SK-N-MC (cell line): ENCODE measurements around the gene GPRC5C.

Source experiments
- DNase-seq: peaks from one replicate; pipeline ENCODE4 v3.0.0-alpha.2; 2011; ENCODE audit warnings: low read depth, low spot score
- H3K27ac ChIP-seq: fragments of 200-600 bp; sonication (generic); 2 replicates; pipeline ENCODE4 v1.5.1; 2016; ENCODE audit warnings: mixed run types
- H3K36me3 ChIP-seq: fragments of 200-600 bp; sonication (generic); 2 replicates; pipeline ENCODE4 v1.6.1; 2017; ENCODE audit warnings: antibody characterized with exemption, low read length, mixed read lengths; ENCODE audit not compliant: insufficient read depth
- H3K4me3 ChIP-seq: fragments of 200-600 bp; sonication (generic); 2 replicates; pipeline ENCODE4 v1.5.1; 2016
- H3K9ac ChIP-seq: fragments of 200-600 bp; sonication (generic); 2 replicates; pipeline ENCODE4 v1.8.0; 2017; ENCODE audit warnings: mixed run types, mixed read lengths; ENCODE audit not compliant: insufficient read length
- H3K9me3 ChIP-seq: fragments of 200-600 bp; sonication (generic); 2 replicates; pipeline ENCODE4 v1.6.1; 2017; ENCODE audit warnings: low read depth, mild to moderate bottlenecking, antibody characterized with exemption, low read length, moderate library complexity, mixed read lengths
- EZH2 ChIP-seq: fragments of 200-600 bp; sonication (generic); IDR thresholded peaks from one replicate; pipeline ENCODE4 v1.6.1; 2017; ENCODE audit warnings: antibody characterized with exemption
- FOXP2 ChIP-seq: optimal IDR thresholded peaks from 2 replicates; pipeline ENCODE3; 2011; ENCODE audit warnings: mild to moderate bottlenecking, moderate library complexity; ENCODE audit not compliant: insufficient read depth; ENCODE audit errors: extremely low read length, control extremely low read depth
- POLR2AphosphoS5 ChIP-seq: IDR thresholded peaks from 2 replicates; pipeline ENCODE4 v1.6.1; 2012; ENCODE audit warnings: mild to moderate bottlenecking, low read depth, low read length, borderline replicate concordance

Gene GPRC5C

GRCh38 chr17:74452033-74452840 is 20.3 kb downstream of the GPRC5C start:
- Histone ChIP-seq H3K9me3 (no peaks in the 10 kb centered on the region), H3K4me3 (no peak overlapping the region), H3K36me3 (no peaks in the 10 kb centered on the region), H3K9ac (no peak overlapping the region), H3K27ac (0 out of 2 replicates have a peak overlapping the region, but pooled peaks have one; percentile 25)
- TF ChIP-seq EZH2, result no peak
- TF ChIP-seq FOXP2, result no peak
- no peak for DNase-seq

- DNase-seq, result no peak
- peak overlapping the region; percentile 24 for H3K9ac ChIP-seq
- no peak overlapping the region for H3K27ac ChIP-seq
- no peaks in the 10 kb centered on the region for H3K9me3 ChIP-seq
- H3K4me3 ChIP-seq, result peak overlapping the region; percentile 68
- no peaks in the 10 kb centered on the region for H3K36me3 ChIP-seq
- TF ChIP-seq EZH2 (no peak), FOXP2 (no peak), POLR2AphosphoS5 (no peak)
Measured at GRCh38 chr17:74452841-74453661, 21.2 kb downstream of the GPRC5C start.

GRCh38 chr17:74453665-74454196 is 21.8 kb downstream of the GPRC5C start:
- Histone ChIP-seq H3K27ac (no peak overlapping the region), H3K9me3 (no peaks in the 10 kb centered on the region), H3K36me3 (no peaks in the 10 kb centered on the region), H3K4me3 (peak overlapping the region; percentile 72), H3K9ac (peak overlapping the region; percentile 24)
- DNase-seq, result no peak
- TF ChIP-seq FOXP2 (no peak), EZH2 (no peak), POLR2AphosphoS5 (no peak)

- no peak for DNase-seq
- H3K9me3 ChIP-seq, result no peaks in the 10 kb centered on the region
- no peaks in the 10 kb centered on the region for H3K36me3 ChIP-seq
- H3K9ac ChIP-seq, result peak overlapping the region; percentile 57
- peak overlapping the region; percentile 72 for H3K4me3 ChIP-seq
- H3K27ac ChIP-seq, result peak overlapping the region; percentile 70
- TF ChIP-seq EZH2, result no peak
- TF ChIP-seq POLR2AphosphoS5, result peak; percentile 74
Measured at GRCh38 chr17:74454197-74455024, 22.5 kb downstream of the GPRC5C start.

- no peak for DNase-seq
- H3K36me3 ChIP-seq, result no peaks in the 10 kb centered on the region
- H3K9ac ChIP-seq, result peak overlapping the region; percentile 57
- H3K4me3 ChIP-seq, result peak overlapping the region; percentile 72
- H3K9me3 ChIP-seq, result no peaks in the 10 kb centered on the region
- H3K27ac ChIP-seq, result peak overlapping the region; percentile 70
- TF ChIP-seq POLR2AphosphoS5 (no peak), EZH2 (no peak), FOXP2 (no peak)
Measured at GRCh38 chr17:74455025-74455545, 23.2 kb downstream of the GPRC5C start.

GRCh38 chr17:74455821-74456220 is 23.9 kb downstream of the GPRC5C start:
- Histone ChIP-seq H3K36me3 (no peaks in the 10 kb centered on the region), H3K9ac (no peak overlapping the region), H3K9me3 (no peaks in the 10 kb centered on the region), H3K4me3 (no peak overlapping the region), H3K27ac (peak overlapping the region; percentile 70)
- no peak for TF ChIP-seq POLR2AphosphoS5
- TF ChIP-seq FOXP2, result peak; percentile 13
- DNase-seq, result no peak

GRCh38 chr17:74457146-74457819 is 25.4 kb downstream of the GPRC5C start:
- no peaks in the 10 kb centered on the region for H3K36me3 ChIP-seq
- H3K4me3 ChIP-seq, result no peak overlapping the region
- H3K27ac ChIP-seq, result no peak overlapping the region
- no peak for DNase-seq
- TF ChIP-seq POLR2AphosphoS5 (no peak), EZH2 (no peak), FOXP2 (no peak)
- no peaks in the 10 kb centered on the region for H3K9me3 ChIP-seq
- H3K9ac ChIP-seq, result no peak overlapping the region
